HCT116 (cell line): ENCODE results near the gene IL17REL. TPM values are rescaled to one million over a fixed set of nuclear protein-coding genes. Genes with fewer than 3 reads are reported as not detected.

Experiments
- ATAC-seq: fragments of 200-7000 bp; cut with Tn5 transposase; 2 replicates; pipeline ENCODE4 v1.9.1; 2020; ENCODE audit warnings: mild to moderate bottlenecking, moderate library complexity
- BruUV-seq: library from RNA; stranded (reverse); fragments of 400-500 nt; replicated peaks from 2 replicates; lab custom pipeline; 2021; lab: Mats Ljungman, UMichigan
- CTCF ChIA-PET: fragments of 300-600 bp; sonication (Branson Sonifier 250); formaldehyde crosslinking; loops from one replicate; lab custom pipeline; 2021; ENCODE audit warnings: antibody characterized with exemption; lab: Charles Lee
- POLR2A ChIA-PET: fragments of 300-600, 350-600 bp; sonication (Branson Sonifier 250); formaldehyde crosslinking; loops from one replicate; lab custom pipeline; 2021; ENCODE audit warnings: antibody characterized with exemption; lab: Charles Lee
- RAD21 ChIA-PET, 2 experiments: fragments of 300-600 bp; sonication (Branson Sonifier 250); formaldehyde crosslinking; loops; one replicate each; lab custom pipeline; 2023; ENCODE audit warnings: low total read pairs in 2 of 2; ENCODE audit not compliant: uncharacterized antibody in 2 of 2, unreplicated experiment in 2 of 2, low non-redundant PET in 1 of 2; lab: Charles Lee
- DNase-seq: peaks from one replicate; pipeline ENCODE4 v3.0.0-alpha.2; 2010; ENCODE audit warnings: low read depth, low spot score
- H2AFZ ChIP-seq: fragments of 200-600 bp; shearing (Covaris generic), sonication (generic); 2 replicates; pipeline ENCODE4 v1.6.1; 2017; ENCODE audit warnings: low read depth, mixed run types, mixed read lengths, antibody characterized with exemption, low read length; ENCODE audit not compliant: poor library complexity, severe bottlenecking
- H3K27ac ChIP-seq: 2 replicates; pipeline ENCODE4 v1.5.1; 2012; ENCODE audit warnings: low read depth, low read length
- H3K27me3 ChIP-seq: fragments of 200-600 bp; sonication (generic); 2 replicates; pipeline ENCODE4 v1.6.1; 2016; ENCODE audit warnings: mixed run types, low read length, mixed read lengths; ENCODE audit not compliant: insufficient read depth
- H3K36me3 ChIP-seq, 2 experiments: fragments of 200-500 bp in 1 of 2; fragments of 200-600 bp in 1 of 2; sonication (Bioruptor generic) in 1 of 2; sonication (generic) in 1 of 2; 2 replicates each; pipeline versions ENCODE4 v1.5.1 to v1.6.1; 2014 to 2016; ENCODE audit warnings: low read length in 2 of 2, inconsistent platforms in 1 of 2, mixed read lengths in 1 of 2, mixed run types in 1 of 2; ENCODE audit not compliant: insufficient read depth in 2 of 2, control insufficient read depth in 1 of 2
- H3K4me1 ChIP-seq, 2 experiments: fragments of 200-600 bp in 1 of 2; sonication (generic) in 1 of 2; 2 replicates each; pipeline versions ENCODE4 v1.5.1 to v1.6.1; 2012 to 2017; ENCODE audit warnings: low read length in 2 of 2, inconsistent platforms in 1 of 2, mild to moderate bottlenecking in 1 of 2, mixed read lengths in 1 of 2, mixed run types in 1 of 2, moderate library complexity in 1 of 2; ENCODE audit not compliant: insufficient read depth in 2 of 2, control insufficient read depth in 1 of 2
- H3K4me2 ChIP-seq: fragments of 200-600 bp; sonication (generic); 2 replicates; pipeline ENCODE4 v1.6.1; 2017; ENCODE audit warnings: mixed run types, low read length, mixed read lengths
- H3K4me3 ChIP-seq, 2 experiments: fragments of 200-600 bp in 1 of 2; sonication (generic) in 1 of 2; replicated peaks in 1 of 2; 2 replicates each; pipeline ENCODE4 v1.5.1; 2011 to 2016; ENCODE audit warnings: low read length in 2 of 2, control low read depth in 1 of 2, low read depth in 1 of 2, mild to moderate bottlenecking in 1 of 2, mixed read lengths in 1 of 2, mixed run types in 1 of 2
- H3K79me2 ChIP-seq: fragments of 200-600 bp; sonication (generic); 2 replicates; pipeline ENCODE4 v1.6.1; 2017; ENCODE audit warnings: mild to moderate bottlenecking, mixed run types, low read length, moderate library complexity, mixed read lengths; ENCODE audit not compliant: insufficient read depth
- H3K9ac ChIP-seq: fragments of 200-600 bp; sonication (generic); 2 replicates; pipeline ENCODE4 v1.6.1; 2016; ENCODE audit warnings: low read length, mixed read lengths
- H3K9me2 ChIP-seq: fragments of 200-600 bp; sonication (generic), shearing (Covaris generic); 2 replicates; pipeline ENCODE4 v1.6.1; 2017; ENCODE audit warnings: mixed run types, mild to moderate bottlenecking, moderate library complexity; ENCODE audit not compliant: insufficient read depth
- H3K9me3 ChIP-seq, 2 experiments: fragments of 200-500 bp in 1 of 2; fragments of 200-600 bp in 1 of 2; sonication (Bioruptor generic) in 1 of 2; sonication (generic) in 1 of 2; 2 replicates each; pipeline ENCODE4 v1.6.1; 2014 to 2017; ENCODE audit warnings: low read length in 2 of 2, mixed read lengths in 2 of 2, inconsistent platforms in 1 of 2, low read depth in 1 of 2, mild to moderate bottlenecking in 1 of 2, mixed run types in 1 of 2, moderate library complexity in 1 of 2; ENCODE audit not compliant: control insufficient read depth in 1 of 2, insufficient read depth in 1 of 2
- H4K20me1 ChIP-seq: fragments of 200-600 bp; sonication (generic), shearing (Covaris generic); 2 replicates; pipeline ENCODE4 v1.6.1; 2017; ENCODE audit warnings: mixed run types, mild to moderate bottlenecking, moderate library complexity; ENCODE audit not compliant: insufficient read depth
- ATF3 ChIP-seq: IDR thresholded peaks from 2 replicates; pipeline ENCODE4 v1.6.1; 2012
- CTCF ChIP-seq, 3 experiments: fragments of 200-600 bp in 1 of 3; sonication (generic) in 1 of 3; IDR thresholded peaks in 2 of 3; conservative IDR thresholded peaks in 1 of 3; 2 replicates each; pipeline ENCODE4 v1.5.1; 2012 to 2017; ENCODE audit warnings: low read depth in 2 of 3, low read length in 2 of 3, antibody characterized with exemption in 1 of 3, borderline replicate concordance in 1 of 3, control low read depth in 1 of 3, mild to moderate bottlenecking in 1 of 3, mixed read lengths in 1 of 3, mixed run types in 1 of 3, moderate library complexity in 1 of 3; ENCODE audit not compliant: insufficient read depth in 1 of 3
- EGR1 ChIP-seq: IDR thresholded peaks from 2 replicates; pipeline ENCODE4 v1.6.1; 2012; ENCODE audit warnings: low read depth
- MAX ChIP-seq: IDR thresholded peaks from 2 replicates; pipeline ENCODE4 v1.6.1; 2012
- ZBTB33 ChIP-seq: IDR thresholded peaks from 2 replicates; pipeline ENCODE4 v1.6.1; 2011; ENCODE audit warnings: mild to moderate bottlenecking, low read length, moderate library complexity; ENCODE audit not compliant: insufficient replicate concordance; ENCODE audit errors: extremely low read depth
- intact Hi-C: fragments of 100-400 bp; cut with micrococcal nuclease; formaldehyde crosslinking; loops from 2 replicates; pipeline ENCODE4 v1.10.0; 2022
- total RNA-seq: library from RNA; stranded (reverse); gene quantifications from one replicate; pipeline ENCODE4 v1.2.1, GENCODE V29; 2021; ENCODE audit not compliant: unreplicated experiment

IL17REL gene
- total RNA-seq, 1 experiment from 2014 or later, result not detected

- TF ChIP-seq ZBTB33, result no peak
Observed at GRCh38 chr22:50051930-50052329, 39.4 kb upstream of the IL17REL start (continued).

- ChIA-PET CTCF (no interaction called here), RAD21 (interaction anchor here in 1 of 2 experiments (0.7 kb wide), 1 partner anchor 292 kb away, joined by 3 read pairs; no protein-coding TSS in a partner anchor), POLR2A (no interaction called here)
- no peaks in the 10 kb centered on the region for H4K20me1 ChIP-seq
- no peak overlapping the region for H3K4me3 ChIP-seq
- intact Hi-C loops, result no loop called here
- DNase-seq (no peak), ATAC-seq (no peak)
- H3K4me2 ChIP-seq, result no peak overlapping the region
- H3K9ac ChIP-seq, result no peak overlapping the region
- H2AFZ ChIP-seq, result no peak overlapping the region
- no peaks in the 10 kb centered on the region for H3K27me3 ChIP-seq
- H3K9me3 ChIP-seq, result no peaks in the 10 kb centered on the region
- H3K79me2 ChIP-seq, result no peaks in the 10 kb centered on the region
- H3K9me2 ChIP-seq, result no peaks in the 10 kb centered on the region
- no peaks in the 10 kb centered on the region for H3K36me3 ChIP-seq
- no TSS peak for BruUV-seq
- H3K4me1 ChIP-seq, result no peaks in the 10 kb centered on the region
- TF ChIP-seq CTCF (IDR thresholded peaks at IDR 0.05 in 2 of 3, conservative IDR thresholded peaks at IDR 0.05 in 1 of 3; ENCODE audit: borderline replicate concordance in 1 of 3, insufficient read depth in 1 of 3, low read depth in 2 of 3, low read length in 2 of 3) (no peak), ATF3 (no peak), MAX (no peak), EGR1 (no peak)
- H3K27ac ChIP-seq, result no peak overlapping the region
Observed at GRCh38 chr22:50049299-50050195, 37.0 kb upstream of the IL17REL start.
